CD14-positive monocyte (primary cell): ENCODE data around the gene ARHGEF7. TPM values are rescaled to one million over a fixed set of nuclear protein-coding genes. Genes with fewer than 3 reads are reported as not detected.
A peak's percentile ranks its signal among the peaks of the same experiment; 100 is the strongest.

Source experiments
- DNase-seq, 3 donors: peaks; one replicate each; pipeline ENCODE4 v3.0.0-alpha.2; 2011 to 2022
- H2AFZ ChIP-seq: 2 replicates; pipeline ENCODE4 v1.6.0; 2012; ENCODE audit warnings: mild to moderate bottlenecking, low read depth, low read length, inconsistent platforms; ENCODE audit not compliant: insufficient read depth, poor library complexity, severe bottlenecking
- H3K27ac ChIP-seq, 2 donors: 1 replicate in 1 of 2; 2 replicates in 1 of 2; pipeline ENCODE4 v1.5.1; 2012 to 2013; ENCODE audit warnings: low read length in 2 of 2, control low read depth in 1 of 2, inconsistent platforms in 1 of 2, low read depth in 1 of 2, mild to moderate bottlenecking in 1 of 2
- H3K27me3 ChIP-seq, 2 donors: one replicate each; pipeline versions ENCODE4 v1.6.0 to v1.6.1; 2011 to 2013; ENCODE audit warnings: low read length in 2 of 2; ENCODE audit not compliant: control insufficient read depth in 2 of 2, insufficient read depth in 2 of 2
- H3K36me3 ChIP-seq, 2 donors: replicated peaks in 1 of 2; 1 replicate in 1 of 2; 2 replicates in 1 of 2; pipeline versions ENCODE4 v1.5.1 to v1.6.1; 2012 to 2013; ENCODE audit warnings: low read length in 2 of 2, control low read depth in 1 of 2, inconsistent platforms in 1 of 2, mild to moderate bottlenecking in 1 of 2; ENCODE audit not compliant: insufficient read depth in 2 of 2, control insufficient read depth in 1 of 2
- H3K4me1 ChIP-seq, 2 donors: 1 replicate in 1 of 2; 2 replicates in 1 of 2; pipeline versions ENCODE4 v1.5.1 to v1.6.1; 2012 to 2013; ENCODE audit warnings: low read length in 2 of 2, control low read depth in 1 of 2, inconsistent platforms in 1 of 2, mild to moderate bottlenecking in 1 of 2, moderate library complexity in 1 of 2; ENCODE audit not compliant: insufficient read depth in 2 of 2, control insufficient read depth in 1 of 2
- H3K4me2 ChIP-seq: replicated peaks from 2 replicates; pipeline ENCODE3; 2012; ENCODE audit warnings: low read length, moderate library complexity, mild to moderate bottlenecking; ENCODE audit not compliant: poor library complexity, severe bottlenecking; ENCODE audit errors: extremely low read depth
- H3K4me3 ChIP-seq, 3 experiments: fragments of 200-600 bp in 1 of 3; sonication (generic) in 1 of 3; replicated peaks in 1 of 3; 1 replicate in 2 of 3; 2 replicates in 1 of 3; pipeline ENCODE4 v1.5.1; 2011 to 2013; ENCODE audit warnings: low read length in 3 of 3, mild to moderate bottlenecking in 3 of 3, control low read depth in 2 of 3, low read depth in 2 of 3, inconsistent platforms in 1 of 3, moderate library complexity in 1 of 3
- H3K79me2 ChIP-seq: 2 replicates; pipeline ENCODE4 v1.6.0; 2012; ENCODE audit warnings: mild to moderate bottlenecking, control low read depth, inconsistent platforms, low read length, moderate library complexity; ENCODE audit not compliant: insufficient read depth
- H3K9ac ChIP-seq: 2 replicates; pipeline ENCODE4 v1.6.0; 2017; ENCODE audit warnings: low read length, mild to moderate bottlenecking; ENCODE audit not compliant: insufficient read depth, poor library complexity, severe bottlenecking
- H3K9me3 ChIP-seq, 2 donors: replicated peaks in 1 of 2; 1 replicate in 1 of 2; 2 replicates in 1 of 2; pipeline versions ENCODE4 v1.5.1 to v1.6.1; 2012 to 2013; ENCODE audit warnings: low read length in 2 of 2, control low read depth in 1 of 2; ENCODE audit not compliant: control insufficient read depth in 1 of 2, insufficient read depth in 1 of 2
- H4K20me1 ChIP-seq: 2 replicates; pipeline ENCODE4 v1.6.0; 2012; ENCODE audit warnings: mild to moderate bottlenecking, low read length, control low read depth, moderate library complexity; ENCODE audit not compliant: insufficient read depth
- H3K27ac Mint-ChIP-seq, 7 donors: one replicate each; pipeline ENCODE4 v1.8.0; 2020; ENCODE audit warnings: mild to moderate bottlenecking in 7 of 7, mixed read lengths in 7 of 7, moderate library complexity in 6 of 7, inconsistent platforms in 2 of 7
- H3K27me3 Mint-ChIP-seq, 3 donors: one replicate each; pipeline ENCODE4 v1.8.0; 2021 to 2022; ENCODE audit warnings: low read depth in 3 of 3, mild to moderate bottlenecking in 3 of 3, mixed read lengths in 3 of 3, moderate library complexity in 3 of 3, inconsistent platforms in 1 of 3
- H3K36me3 Mint-ChIP-seq, 2 donors: one replicate each; pipeline ENCODE4 v1.8.0; 2020; ENCODE audit warnings: mixed read lengths in 2 of 2, inconsistent platforms in 1 of 2, mild to moderate bottlenecking in 1 of 2
- H3K4me1 Mint-ChIP-seq: one replicate; pipeline ENCODE4 v1.8.0; 2020; ENCODE audit warnings: mild to moderate bottlenecking, mixed read lengths
- H3K4me3 Mint-ChIP-seq, 2 donors: one replicate each; pipeline ENCODE4 v1.8.0; 2020; ENCODE audit warnings: mild to moderate bottlenecking in 2 of 2, mixed read lengths in 2 of 2, moderate library complexity in 1 of 2
- H3K9me3 Mint-ChIP-seq, 7 donors: one replicate each; pipeline ENCODE4 v1.8.0; 2020 to 2022; ENCODE audit warnings: mixed read lengths in 7 of 7, mild to moderate bottlenecking in 6 of 7, moderate library complexity in 6 of 7, inconsistent platforms in 2 of 7
- CTCF ChIP-seq: fragments of 200-600 bp; IDR thresholded peaks from one replicate; pipeline ENCODE4 v1.8.0; 2022; ENCODE audit warnings: antibody characterized with exemption, mild to moderate bottlenecking
- WGBS: methylation state at CpG from one replicate; pipeline ENCODE4 v1.1.5; 2013; ENCODE audit warnings: missing lambda C conversion rate; ENCODE audit not compliant: insufficient coverage; 5-methylcytosine and 5-hydroxymethylcytosine counted together
- intact Hi-C, 2 donors: fragments of 100-400 bp; cut with micrococcal nuclease; formaldehyde crosslinking; loops; one replicate each; pipeline versions ENCODE4 v1.15.0 to v1.15.1; 2023
- polyA plus RNA-seq, 3 donors: library from polyadenylated mRNA; depleted of rRNA in 1 of 3; unstranded in 2 of 3; stranded (reverse) in 1 of 3; fragments of 300-500 nt in 2 of 3; fragments of >200 nt in 1 of 3; fragmentation: Illumina TruSeq in 2 of 3; gene quantifications; 1 replicate in 2 of 3; 2 replicates in 1 of 3; pipeline ENCODE4 v1.2.3, GENCODE V29; 2012 to 2021

ARHGEF7 gene
- polyA plus RNA-seq, 3 donors: 4.6 to 29.0 (median 6.1) TPM

- H3K9me3 ChIP-seq: peaks cover 0 to 5% of the 10 kb centered on the region in 2 donors
- H3K36me3 ChIP-seq: peaks cover 18 to 82% of the 10 kb centered on the region in 2 donors
- H3K4me2 ChIP-seq: no peak overlapping the region
- H4K20me1 ChIP-seq: peaks cover 20% of the 10 kb centered on the region
- H3K4me3 Mint-ChIP-seq: no peak overlapping the region
- peaks cover 0 to 9% (median 3%) of the 10 kb centered on the region in 7 donors for H3K9me3 Mint-ChIP-seq
- H3K27ac ChIP-seq: no peak overlapping the region
- no peaks in the 10 kb centered on the region for H3K27me3 Mint-ChIP-seq
- WGBS: 96% methylated on average over 23 of the region's 27 CpGs
- H3K9ac ChIP-seq: no peak overlapping the region
- peaks cover 7% of the 10 kb centered on the region for H3K79me2 ChIP-seq
- no peak overlapping the region for H2AFZ ChIP-seq
- peaks cover 68 to 81% of the 10 kb centered on the region in 2 donors for H3K36me3 Mint-ChIP-seq
- H3K4me1 Mint-ChIP-seq: no peaks in the 10 kb centered on the region
- no peak for DNase-seq
- H3K4me1 ChIP-seq: no peaks in the 10 kb centered on the region
- peak overlapping the region in 1 of 7 donors; percentile 32 for H3K27ac Mint-ChIP-seq
- H3K27me3 ChIP-seq: no peaks in the 10 kb centered on the region
- H3K4me3 ChIP-seq: no peak overlapping the region
- no peak for TF ChIP-seq CTCF
- intact Hi-C loops: loop anchor here (10.0 kb wide), 2 partner anchors 314 to 634 kb away; partner anchors contain the start of gene ANKRD10 (in 1 of the 2)
Measured at GRCh38 chr13:111228262-111229144, 113.4 kb downstream of the ARHGEF7 start.

- no peak overlapping the region for H3K4me3 Mint-ChIP-seq
- H3K79me2 ChIP-seq: peaks cover 7% of the 10 kb centered on the region
Measured at GRCh38 chr13:111230385-111230930, 115.3 kb downstream of the ARHGEF7 start.

More at GRCh38 chr13:111230385-111230930, 115.3 kb downstream of the ARHGEF7 start:
- Mint-ChIP-seq H3K4me1 (no peaks in the 10 kb centered on the region), H3K36me3 (peaks cover 77 to 87% of the 10 kb centered on the region in 2 donors), H3K27ac (no peak overlapping the region), H3K9me3 (peaks cover 0 to 12% (median 5%) of the 10 kb centered on the region in 7 donors), H3K27me3 (no peaks in the 10 kb centered on the region)
- no peak overlapping the region for H2AFZ ChIP-seq
- 90% methylated on average over 9 of the region's 10 CpGs for WGBS
- no peak overlapping the region for H3K4me3 ChIP-seq
- DNase-seq: no peak
- TF ChIP-seq CTCF: no peak
- H3K9me3 ChIP-seq: peaks cover 0 to 5% of the 10 kb centered on the region in 2 donors
- H4K20me1 ChIP-seq: peaks cover 13% of the 10 kb centered on the region
- H3K27me3 ChIP-seq: no peaks in the 10 kb centered on the region
- H3K27ac ChIP-seq: no peak overlapping the region
- H3K4me1 ChIP-seq: no peaks in the 10 kb centered on the region
- H3K4me2 ChIP-seq: no peak overlapping the region
- peaks cover 36 to 92% of the 10 kb centered on the region in 2 donors for H3K36me3 ChIP-seq
- intact Hi-C loops: no loop called here
- no peak overlapping the region for H3K9ac ChIP-seq
